NCI-H460 (cell line): ENCODE data around the gene CHSY3. TPM values are rescaled to one million over a fixed set of nuclear protein-coding genes. Genes with fewer than 3 reads are reported as not detected.

Source experiments
- DNase-seq: peaks from one replicate; pipeline ENCODE4 v3.0.0-alpha.2; 2016; ENCODE audit warnings: low read depth; ENCODE audit errors: extremely low read depth
- total RNA-seq: library from RNA; depleted of rRNA; stranded (reverse); fragments of >200 nt; shearing (Covaris generic); gene quantifications from 2 replicates; pipeline ENCODE4 v1.2.3, GENCODE V29; 2014

The CHSY3 gene
- total RNA-seq, 1 experiment from 2014 or later, result 11.0 TPM

GRCh38 chr5:130021000-130021399 is 116.7 kb downstream of the CHSY3 start:
- no peak for DNase-seq

- DNase-seq, result no peak
These were observed 117.6 kb downstream of the CHSY3 start for GRCh38 chr5:130021876-130022275.

- no peak for DNase-seq
These were observed 119.3 kb downstream of the CHSY3 start for GRCh38 chr5:130023604-130024003.

DNA sequence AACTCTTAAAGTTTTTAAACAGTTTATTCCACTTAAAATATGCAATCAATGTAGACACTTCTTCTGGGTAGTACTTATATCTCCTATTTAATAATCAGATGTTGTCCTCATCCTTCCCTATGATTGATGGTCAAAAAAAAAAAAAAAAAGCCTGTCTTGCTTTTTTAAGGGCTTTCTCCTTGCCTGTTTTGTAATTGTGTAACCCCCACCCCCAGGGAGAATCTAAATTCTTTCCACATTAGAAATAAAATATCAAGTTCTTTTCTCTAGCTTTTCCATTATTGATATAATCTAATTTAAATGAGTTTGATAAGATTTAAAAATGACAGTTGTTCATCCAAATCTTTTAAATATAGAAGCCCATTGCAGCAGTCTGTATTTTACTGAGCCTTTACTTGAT is 119.7 kb downstream of the CHSY3 start:
- no peak for DNase-seq

- DNase-seq, result no peak
These were observed 121.2 kb downstream of the CHSY3 start for GRCh38 chr5:130025511-130025910.

DNA sequence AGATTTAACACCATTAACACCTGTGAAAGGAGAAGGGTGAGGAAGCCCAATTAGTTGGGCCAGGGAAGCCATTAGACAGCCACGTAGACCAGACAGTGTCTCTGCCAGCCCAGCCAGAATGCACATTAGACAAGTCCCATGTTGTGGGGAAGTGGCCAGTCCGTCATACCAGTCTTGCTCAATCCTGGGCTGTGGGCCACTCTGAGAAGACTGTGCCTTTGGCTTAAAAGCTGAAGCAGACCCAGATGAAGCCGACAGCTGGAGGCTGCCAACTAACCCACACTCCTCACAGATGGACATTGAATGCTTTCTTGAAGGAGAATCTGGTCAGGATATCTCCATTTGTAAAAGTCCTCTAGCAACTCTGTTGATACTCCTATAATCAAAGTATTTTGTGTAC is 128.5 kb downstream of the CHSY3 start:
- no peak for DNase-seq

GRCh38 chr5:130034566-130035210 is 130.4 kb downstream of the CHSY3 start:
- DNase-seq, result no peak

- no peak for DNase-seq
These were observed 131.1 kb downstream of the CHSY3 start for GRCh38 chr5:130035388-130035787.

- no peak for DNase-seq
These were observed 133.6 kb downstream of the CHSY3 start for GRCh38 chr5:130037905-130038304.

DNA sequence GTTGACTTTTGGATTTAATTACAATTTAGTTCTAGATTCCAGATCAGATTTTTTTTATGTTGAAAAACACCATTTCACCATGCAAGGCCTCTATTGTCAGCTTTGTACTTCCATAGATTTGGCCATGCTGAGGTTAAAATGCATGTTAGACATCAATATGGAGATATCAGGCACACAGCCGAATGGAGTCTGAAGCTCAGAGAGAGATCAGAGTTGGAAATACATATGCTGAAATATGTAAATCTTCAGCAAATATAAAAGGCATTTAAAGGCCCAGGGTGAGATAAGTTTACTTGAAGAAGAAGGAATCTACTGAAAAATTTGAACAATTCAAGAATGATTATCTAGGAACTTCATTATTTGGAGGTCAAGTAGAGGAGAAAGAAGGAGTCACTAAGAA is 139.6 kb downstream of the CHSY3 start:
- no peak for DNase-seq

DNA sequence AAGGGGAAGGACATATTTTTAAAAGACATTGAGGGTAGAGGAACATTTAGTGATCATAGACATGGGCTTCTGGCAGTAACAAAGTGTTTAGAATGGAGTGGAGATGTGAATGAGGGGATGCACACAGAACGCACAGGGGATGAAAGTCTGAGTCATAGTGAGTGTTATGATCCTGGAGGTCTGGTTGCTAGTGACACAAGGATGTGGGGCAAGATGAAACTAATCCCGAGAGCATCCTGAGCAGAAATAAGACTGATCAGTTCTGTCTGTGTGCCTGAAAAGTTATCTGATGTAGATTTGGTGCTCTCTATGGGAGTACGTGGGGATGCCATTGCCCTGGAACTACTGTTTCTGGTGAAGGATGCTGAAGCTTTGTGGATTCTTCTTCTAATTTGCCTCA is 141.1 kb downstream of the CHSY3 start:
- DNase-seq, result no peak

- no peak for DNase-seq
These were observed 146.3 kb downstream of the CHSY3 start for GRCh38 chr5:130050585-130050984.

DNA sequence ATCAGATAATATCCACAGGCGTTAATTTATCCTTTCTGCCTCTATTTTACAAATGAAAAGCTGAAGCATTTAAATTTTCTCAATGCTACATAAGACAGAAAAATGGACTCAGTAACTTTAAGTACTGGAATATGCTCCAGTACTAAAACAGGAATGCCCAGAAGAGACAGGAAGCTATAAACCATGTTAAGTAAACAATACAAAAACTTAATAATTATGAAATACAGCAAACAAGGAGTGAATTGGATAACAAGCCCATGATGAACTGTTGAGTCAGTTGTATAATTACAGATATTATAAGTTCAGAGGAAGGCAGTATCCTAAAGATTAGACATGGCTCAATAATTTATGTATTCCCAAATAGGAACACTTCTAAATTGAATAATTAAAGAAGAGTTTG is 148.5 kb downstream of the CHSY3 start:
- no peak for DNase-seq

DNA sequence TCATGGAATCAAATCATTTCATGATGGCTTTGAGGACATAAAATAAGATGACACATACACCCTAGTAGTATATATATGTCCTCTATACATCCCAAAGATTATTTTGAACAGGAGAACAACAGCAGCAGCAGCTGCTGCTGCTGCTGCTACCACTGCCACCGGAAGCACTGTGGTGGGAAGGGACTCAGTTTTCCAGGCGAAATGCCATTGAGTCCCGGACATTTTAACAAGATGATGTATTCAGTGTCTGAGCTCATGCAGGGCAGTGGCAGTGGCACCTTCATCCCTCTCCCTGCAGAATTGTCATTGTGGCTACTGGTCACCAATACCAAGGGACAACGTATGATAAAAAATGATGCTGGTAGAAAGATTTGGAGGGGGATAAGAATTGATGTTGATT is 151.3 kb downstream of the CHSY3 start:
- DNase-seq, result no peak

DNA sequence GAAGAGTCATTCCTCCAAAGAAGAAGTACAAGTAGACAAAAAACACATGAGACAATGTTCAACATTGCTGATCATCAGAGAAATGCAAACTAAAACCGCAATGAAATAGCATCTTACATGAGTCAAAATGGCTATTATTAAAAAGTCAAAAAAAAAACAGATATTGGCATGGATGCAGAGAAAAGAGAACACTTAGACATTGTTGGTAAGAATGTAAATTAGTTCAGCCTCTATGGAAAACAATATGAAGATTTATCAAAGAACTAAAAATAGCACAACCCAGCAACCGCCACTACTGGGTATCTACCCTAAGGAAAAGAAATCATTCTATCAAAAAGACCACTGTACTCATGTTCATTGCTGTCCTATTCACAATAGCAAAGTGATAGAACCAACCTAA is 157.5 kb downstream of the CHSY3 start:
- no peak for DNase-seq

DNA sequence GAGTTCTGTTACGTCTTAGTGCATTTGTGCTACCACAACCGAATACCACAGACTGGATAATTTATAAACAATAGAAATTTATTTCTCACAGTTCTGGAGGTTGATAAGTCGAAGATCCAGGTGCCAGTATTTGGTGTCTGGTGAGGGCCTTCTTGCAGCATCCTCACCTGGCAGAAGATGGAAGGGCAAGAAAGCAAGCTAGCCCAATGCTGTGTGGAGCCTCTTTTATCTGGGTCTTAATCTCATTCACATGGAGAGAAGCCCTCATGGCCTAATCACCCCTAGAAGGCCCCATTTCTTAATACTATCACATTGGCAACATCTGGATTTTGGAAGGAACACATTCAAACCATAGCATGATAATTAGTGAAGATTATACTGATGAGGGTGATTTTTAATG is 159.3 kb downstream of the CHSY3 start:
- no peak for DNase-seq

DNA sequence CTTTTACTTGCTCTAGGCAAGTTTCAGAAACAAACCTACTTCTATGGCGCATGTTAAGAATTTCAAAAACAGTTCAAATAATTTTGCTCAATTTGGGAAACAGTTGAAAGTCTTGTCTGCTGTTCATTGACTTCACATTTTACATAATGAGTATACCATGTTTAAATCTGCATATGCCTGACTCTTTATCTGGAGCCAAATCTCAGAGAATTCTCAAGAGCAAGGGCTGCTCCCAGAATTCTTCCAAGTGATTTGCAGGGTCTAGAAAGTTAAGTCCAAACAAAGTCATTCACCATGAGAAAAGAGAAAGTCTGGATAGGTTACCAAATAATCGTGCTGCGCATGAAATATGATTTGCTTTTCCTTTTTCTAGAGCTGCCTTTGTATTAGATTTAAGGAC is 160.2 kb downstream of the CHSY3 start:
- no peak for DNase-seq

- no peak for DNase-seq
These were observed 161.4 kb downstream of the CHSY3 start for GRCh38 chr5:130065617-130066016.

GRCh38 chr5:130066644-130067043 is 162.4 kb downstream of the CHSY3 start:
- no peak for DNase-seq

DNA sequence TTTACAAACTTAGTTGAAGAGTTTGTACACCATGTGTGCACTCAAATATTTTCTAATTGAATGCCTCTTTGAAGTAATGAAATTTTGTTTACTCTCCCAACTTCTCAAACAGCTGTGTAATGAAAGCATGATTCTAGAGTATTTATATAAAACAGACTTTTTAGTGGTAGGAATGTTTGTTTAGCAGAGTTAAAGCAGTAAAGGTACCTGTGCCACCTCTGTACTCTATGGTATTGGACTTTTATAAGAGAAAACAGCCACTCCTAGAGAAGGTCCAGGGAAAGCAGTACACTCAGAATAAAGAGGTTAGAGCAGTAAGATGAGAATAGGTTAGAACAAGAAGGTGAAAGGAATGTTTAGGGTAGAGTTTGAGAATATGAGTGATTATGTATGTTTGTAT is 163.1 kb downstream of the CHSY3 start:
- no peak for DNase-seq

DNA sequence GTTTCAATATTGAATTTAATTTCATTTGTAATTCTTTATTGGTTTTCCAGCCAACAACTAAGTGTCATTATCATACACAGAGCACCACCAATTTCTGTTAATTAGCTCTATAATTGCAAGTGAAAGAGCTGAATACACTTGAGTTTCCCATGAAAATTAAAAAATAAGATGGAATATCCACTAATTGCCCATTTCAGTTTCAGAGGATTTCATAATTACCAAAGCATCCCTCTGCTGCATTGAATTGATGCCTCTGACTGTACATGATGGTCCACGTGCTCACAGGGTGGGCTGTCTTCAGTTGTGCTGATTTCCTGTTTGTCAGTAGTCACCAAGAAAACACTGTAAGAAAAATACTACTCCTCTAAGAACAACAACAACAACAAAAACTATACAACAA is 163.8 kb downstream of the CHSY3 start:
- DNase-seq, result no peak

DNA sequence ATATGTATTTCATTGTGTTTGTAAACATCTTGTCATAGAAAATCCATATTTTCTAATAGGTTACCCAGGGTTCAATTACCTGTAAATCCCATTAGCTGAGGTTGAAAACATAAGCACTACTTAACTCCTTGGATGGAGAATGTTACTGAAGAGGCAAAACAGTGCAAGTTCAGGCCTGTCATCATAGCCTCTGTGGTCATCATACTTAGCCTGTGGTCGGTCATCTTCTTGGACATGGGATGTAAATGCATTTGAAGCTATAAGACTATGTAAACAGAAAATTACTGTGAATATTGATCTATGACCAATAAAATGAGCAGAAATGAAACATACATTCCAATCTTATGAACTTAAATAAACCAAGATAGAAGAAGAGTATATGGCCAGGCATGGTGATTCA is 164.7 kb downstream of the CHSY3 start:
- no peak for DNase-seq

DNA sequence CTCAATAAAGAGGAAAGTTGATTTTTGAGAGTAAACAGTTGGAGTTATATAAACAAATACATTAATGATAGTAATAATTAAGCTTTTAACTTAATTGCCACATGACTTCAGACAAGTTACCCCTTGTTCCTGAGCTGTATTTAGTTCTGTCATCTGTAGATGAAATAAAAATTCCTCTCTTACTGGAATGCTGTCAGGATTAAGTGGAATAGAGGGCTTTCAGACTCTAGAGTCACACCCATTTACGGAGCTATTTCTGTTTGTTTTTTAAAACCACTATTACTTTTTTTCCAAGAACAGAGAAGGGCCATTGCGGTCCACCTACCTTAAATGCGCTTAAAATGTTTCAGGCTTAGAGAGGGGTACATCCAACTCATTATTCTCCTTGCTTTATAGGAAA is 170.6 kb downstream of the CHSY3 start:
- DNase-seq, result no peak
